ENCODE measurements around the gene SLX4IP.

Gene SLX4IP

DNA sequence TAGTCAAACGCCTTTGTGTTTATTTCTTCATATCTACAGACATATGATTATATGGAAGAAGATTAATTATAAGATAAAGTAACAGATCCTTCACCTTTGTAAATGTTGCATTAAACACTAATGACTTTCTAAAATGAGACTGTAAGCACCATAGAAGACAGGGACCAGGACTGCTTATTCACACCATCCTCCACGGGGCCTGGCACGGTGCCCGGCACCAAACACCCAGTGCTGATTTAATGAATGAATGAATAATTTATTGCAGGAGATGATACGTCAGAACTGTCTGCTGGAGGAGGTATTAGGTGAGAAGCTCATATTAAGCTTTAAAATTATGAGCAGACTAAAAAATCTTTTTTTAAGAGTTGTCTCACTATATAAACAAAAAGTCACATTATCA lies 88.3 kb downstream of the SLX4IP start:
- no peak for FAIRE-seq

DNA sequence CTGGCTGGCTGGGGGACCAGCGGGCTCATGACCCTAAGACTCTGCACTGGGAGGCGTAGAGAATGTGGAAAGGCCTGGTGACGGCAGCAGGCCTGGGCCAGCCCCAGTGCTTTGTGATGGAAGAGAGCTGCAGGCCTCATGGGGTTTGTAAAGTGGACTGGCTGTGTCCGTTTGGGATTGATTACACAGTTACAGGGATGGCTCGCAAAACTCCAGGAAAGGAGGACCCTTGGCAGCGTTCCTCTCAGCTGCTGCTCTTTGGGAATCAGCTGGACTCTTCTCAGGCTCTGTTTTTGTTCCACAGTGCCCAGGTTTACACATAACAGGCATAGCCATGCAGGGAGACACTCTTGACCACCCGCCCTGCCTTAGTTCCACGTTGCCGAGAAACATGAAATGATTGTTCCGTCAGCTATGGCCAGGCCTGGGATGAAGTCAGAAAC lies 89.0 kb downstream of the SLX4IP start:
- no peak for FAIRE-seq

DNA sequence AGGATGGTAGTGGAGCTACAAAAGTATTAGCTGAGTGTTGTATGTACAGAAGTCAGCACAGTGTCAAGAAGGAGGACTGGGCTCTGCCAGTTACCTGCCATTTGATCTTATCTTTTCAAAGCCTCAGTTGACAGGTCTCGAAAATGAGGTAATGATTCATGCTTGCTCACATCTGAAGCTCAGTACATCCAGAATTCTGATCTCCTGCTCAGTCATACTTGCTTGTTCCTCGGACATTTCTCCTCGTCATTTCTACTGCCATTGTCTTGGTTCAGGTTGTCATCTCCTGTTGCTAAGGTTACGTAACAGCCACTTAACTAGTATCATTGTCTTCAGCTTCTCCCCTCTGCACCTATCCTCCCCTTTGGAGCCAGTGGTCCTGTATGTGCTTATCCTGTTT lies 89.5 kb downstream of the SLX4IP start:
- FAIRE-seq = no peak

DNA sequence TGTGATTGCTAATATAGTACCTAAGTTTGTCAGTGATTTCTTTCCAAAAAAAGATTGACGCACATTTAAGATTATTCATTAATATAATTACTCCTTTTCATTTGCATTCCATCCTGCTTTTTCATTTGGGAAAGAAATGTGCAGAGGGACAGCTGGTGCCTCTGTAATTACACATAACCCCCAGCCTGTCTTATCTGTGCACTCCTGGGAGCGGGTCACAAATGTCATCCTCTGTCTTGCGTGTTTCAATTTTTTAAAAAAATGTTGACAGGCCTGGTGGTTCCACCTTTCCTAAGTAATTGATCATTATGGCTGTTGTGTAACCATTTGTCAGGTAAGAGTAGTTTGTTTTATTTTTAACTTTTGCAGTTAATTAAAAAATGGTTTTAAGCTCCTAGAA lies 92.7 kb downstream of the SLX4IP start:
- no peak for FAIRE-seq

DNA sequence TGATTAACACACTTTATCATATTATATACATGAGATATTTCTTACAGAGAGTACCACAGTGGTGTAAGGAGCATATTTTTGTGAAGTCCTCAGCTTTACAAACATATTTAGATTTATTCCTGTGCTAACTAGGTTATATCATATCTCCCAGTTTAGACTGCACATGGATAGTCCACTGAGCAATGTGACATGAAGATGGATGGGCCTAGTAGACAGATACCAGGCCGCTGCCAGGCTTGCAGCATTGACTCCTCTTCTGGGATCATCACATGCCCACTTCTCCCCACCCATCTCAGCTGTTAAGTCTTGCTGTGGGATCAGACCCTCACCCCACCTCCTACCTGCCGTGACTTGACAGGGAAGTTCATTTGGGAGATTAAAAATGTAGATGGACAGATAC lies 95.8 kb downstream of the SLX4IP start:
- no peak for FAIRE-seq

DNA sequence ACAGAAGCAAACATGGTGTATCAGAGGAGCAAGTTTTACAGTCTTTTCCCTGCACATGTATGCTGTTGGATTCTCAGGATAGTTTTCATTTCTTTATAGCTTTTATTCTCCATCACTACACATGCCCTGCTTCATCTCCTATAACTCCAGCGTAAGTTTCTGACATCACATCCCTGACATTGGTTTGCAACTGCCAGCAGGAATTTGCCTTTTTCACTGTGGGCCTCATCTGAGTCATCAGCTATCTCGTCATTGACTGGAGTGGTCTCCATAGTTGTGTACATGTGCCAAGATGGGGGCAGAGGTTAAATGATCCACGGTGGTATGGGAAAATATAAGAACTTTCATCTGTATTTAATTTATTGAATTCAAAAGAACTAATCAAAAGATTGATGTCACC lies 96.7 kb downstream of the SLX4IP start:
- no peak for FAIRE-seq

DNA sequence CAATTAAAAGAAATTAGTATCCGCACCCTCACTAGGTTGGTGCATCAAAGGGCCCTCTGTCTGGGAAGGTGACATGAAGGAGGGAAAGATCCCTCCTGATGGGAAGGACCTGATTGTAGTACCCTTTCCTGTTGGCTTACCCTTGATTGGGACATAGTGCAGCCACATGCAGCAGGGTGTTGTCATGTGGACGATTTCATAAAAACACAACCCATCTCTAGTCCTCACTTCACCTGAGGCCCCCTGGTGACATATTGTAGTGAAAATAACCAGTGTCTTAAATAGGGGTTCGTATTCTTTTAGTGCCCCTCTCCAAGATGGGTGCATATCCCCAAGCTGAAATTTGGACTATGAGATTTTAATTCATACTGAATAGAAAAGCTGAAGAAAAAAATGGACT lies 97.3 kb downstream of the SLX4IP start:
- FAIRE-seq = no peak

DNA sequence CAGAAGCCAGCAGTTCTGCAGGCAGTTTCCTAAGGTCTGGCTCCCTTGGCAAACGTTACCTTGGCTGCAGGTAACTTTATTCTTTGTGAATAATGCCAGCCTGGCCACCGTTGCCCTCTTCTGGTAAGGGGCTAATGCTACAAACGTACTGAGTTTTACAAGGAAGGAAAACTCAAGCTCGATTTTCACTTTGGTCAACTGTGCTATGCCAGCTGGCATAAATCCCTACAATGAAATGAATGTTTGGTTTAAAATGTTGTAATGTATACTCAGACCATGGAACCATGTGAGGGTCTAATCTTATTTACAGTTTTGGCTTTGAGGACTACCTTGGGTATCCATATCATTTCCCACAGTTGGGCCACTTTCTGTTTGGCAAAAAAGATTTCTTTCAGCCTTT lies 101.4 kb downstream of the SLX4IP start:
- FAIRE-seq = no peak

DNA sequence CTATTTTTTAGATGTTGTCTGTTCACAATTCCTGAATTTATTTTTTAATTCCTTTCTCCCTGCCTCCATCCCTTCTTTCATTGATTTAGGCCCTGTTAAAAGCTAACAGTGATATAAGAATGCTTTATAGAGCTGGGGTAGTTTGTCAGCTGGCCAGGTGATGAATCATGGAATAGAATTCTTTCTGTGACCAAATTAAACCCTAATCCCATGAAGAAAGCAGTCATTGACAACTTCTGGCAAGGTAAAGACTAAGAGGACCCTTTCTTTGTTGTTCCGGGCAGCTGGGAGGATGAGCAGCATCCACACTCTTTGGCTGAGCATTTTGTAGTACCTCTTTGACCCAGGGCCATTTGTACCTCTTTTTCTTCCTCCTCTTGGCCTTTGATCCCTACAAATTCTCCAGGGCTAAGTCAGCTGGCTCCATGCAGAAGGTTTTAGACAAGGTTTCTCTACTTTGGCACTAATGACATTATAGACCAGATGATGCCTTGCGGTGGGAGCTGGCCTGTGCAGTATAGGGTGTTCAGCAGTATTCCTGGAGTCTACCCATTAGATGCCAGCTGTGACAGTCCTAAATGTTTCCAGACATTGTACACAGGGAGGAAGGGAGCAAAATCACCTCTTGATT lies 102.9 kb downstream of the SLX4IP start:
- FAIRE-seq = no peak

DNA sequence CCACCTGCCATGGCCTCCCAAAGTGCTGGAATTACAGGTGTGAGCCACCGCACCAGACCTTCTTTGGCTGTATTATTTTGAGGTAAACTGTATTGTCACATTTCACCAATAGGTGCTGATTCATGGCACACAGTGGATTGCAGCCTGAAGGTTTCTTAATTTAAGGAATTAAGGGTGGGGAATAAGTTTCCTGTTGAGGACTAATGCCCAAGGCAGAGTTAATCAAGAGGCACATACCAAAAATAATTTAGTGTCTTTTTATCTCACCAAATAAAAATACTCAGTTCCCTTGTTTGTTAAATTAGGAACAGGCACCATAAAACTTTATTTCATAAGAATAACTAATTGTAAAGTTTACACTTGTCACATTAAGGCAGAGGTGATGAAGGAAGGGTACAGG lies 103.7 kb downstream of the SLX4IP start:
- no peak for FAIRE-seq

DNA sequence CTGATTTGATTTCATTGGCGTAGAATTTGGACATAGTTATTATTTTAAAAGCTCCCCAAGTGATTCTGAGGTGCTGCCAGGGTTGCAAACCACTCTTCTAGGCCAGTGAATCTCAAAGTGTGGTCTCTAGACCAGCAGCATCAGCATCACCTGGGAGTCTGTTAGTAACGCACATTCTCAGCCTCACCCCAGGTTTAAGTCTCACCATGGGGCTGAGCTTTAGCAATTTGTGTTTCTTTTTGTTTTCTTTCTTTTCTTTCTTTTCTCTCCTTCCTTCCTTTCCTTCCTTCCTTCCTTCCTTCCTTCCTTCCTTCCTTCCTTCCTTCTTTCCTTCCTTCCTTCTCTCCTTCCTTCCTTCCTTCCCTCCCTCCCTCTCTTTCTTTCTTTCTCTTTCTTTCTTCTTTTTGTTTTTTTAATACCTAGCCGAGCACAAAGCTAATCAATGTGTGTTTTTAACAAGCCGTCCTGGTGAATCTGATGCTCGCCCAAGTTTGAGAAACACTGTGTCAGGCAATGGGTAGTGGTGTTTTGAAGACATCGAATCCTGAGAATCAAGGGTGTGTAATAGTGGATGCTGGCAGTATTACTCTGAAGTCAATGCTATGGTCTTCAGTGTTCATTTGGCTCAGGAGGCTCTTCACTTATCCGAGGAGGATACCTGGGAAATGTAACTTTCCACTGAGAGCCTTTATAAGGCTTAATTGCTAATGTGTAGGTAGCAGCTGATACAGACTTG lies 104.9 kb downstream of the SLX4IP start:
- no peak for FAIRE-seq

DNA sequence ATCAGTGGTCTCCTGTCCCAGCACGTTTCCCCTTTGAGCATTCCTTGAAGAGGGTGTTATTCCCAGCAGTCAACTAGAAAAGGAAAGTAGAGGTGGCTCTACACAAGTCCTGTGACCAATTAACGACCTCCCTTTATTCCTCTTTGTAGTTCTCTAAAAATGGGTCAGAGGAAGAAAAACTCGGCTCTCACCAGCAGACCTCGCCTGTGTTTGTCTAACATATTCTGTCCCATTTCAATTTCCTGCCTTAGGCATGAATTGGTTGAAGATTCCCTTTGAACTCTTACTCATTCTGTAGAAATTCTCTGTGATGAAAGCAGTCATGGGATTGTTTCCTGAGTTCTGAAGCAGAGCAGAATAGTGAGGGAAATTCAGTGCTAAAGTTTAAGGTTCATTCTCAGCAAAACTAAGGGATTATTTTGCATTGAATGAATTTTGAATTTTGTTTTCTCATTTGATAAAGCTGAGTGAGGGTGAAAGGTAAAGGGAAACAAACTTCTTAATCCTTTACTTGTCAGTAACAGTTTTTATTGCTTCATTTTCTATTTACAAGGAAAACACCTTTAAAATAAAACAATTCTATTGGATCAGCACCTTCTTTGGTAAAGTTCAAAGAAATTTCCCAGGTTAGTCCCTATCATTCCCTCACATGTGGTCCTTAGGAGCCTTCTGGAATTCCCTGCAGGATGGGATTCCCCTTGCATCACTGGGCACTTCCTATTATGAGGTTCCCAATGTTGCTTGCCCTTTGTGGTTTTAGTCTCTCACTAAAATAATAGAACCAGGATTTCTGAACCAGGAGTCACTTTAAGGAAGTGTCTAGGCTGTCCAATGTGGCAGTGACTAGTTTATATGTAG lies 105.8 kb downstream of the SLX4IP start:
- FAIRE-seq = no peak

DNA sequence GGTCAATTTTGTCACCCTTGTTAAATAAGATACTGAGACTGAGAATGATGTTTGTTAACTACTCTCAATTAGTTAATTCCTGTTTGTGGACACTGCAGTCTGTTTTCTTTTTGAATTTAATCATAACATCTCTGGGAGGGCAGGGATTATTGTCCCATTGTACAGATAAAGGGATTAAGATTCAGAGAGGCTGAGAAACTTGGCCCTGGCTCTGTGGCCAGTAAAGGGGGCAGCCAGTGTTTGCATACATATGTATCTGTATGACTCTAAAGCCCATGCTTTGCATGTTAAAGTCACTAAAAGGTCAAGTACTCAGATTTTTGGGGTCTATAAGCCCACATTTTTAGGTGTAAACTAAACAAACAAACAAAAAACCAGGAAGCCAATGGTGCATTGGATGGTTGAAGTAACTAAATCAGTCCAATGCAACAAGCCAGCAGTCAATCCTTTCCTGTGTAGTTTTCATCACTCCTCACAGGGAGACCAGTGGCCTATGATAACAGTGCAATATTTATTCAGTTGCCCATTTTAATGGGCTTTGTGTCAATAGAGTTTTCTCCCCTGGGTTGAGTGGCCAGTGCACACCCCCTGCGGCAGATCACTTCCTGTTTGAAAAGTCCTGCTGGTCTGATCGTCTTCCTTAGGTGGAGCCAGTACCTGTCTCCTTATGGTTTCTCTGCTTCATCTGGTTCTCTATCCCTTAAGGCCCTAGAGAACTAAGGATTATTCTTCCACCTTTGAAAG lies 106.7 kb downstream of the SLX4IP start:
- FAIRE-seq = no peak

DNA sequence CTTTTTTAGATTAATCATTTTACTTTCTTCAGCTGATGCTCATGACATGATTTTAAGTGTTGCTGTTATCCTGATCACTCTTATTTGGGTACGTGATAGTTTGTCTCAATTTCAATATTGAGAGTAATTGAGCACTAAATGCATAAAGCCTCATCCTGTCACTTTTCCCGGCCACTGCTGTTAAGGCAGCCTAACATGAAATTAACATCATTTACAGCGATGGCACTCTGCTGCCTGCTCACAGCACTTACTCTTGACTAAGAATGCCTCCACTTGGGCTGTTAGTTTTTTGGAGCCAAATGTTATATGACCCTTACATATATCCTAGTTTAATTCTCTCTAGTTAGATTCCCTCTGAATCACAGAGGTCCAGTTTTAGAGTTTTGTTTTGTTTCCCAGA lies 107.3 kb downstream of the SLX4IP start:
- FAIRE-seq = no peak

DNA sequence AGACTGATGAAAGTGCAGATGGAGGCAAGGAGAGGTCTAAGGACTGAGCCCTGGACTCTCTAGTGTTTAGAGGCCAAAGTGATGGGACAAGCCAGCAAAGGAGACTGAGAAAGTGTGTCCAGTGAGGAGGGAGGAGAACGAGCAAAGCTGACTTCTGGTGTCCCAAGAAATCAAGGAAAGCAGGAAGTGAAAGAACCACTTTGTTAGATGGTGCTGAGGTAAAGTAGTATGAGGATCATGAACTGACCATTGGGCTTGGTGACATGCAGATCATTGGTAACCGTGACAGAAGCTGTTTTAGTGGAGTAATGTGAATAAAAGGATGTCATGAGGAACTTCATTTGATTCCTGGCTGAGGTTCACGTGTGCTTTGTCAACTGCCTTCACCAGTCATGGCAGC lies 108.4 kb downstream of the SLX4IP start:
- no peak for FAIRE-seq

DNA sequence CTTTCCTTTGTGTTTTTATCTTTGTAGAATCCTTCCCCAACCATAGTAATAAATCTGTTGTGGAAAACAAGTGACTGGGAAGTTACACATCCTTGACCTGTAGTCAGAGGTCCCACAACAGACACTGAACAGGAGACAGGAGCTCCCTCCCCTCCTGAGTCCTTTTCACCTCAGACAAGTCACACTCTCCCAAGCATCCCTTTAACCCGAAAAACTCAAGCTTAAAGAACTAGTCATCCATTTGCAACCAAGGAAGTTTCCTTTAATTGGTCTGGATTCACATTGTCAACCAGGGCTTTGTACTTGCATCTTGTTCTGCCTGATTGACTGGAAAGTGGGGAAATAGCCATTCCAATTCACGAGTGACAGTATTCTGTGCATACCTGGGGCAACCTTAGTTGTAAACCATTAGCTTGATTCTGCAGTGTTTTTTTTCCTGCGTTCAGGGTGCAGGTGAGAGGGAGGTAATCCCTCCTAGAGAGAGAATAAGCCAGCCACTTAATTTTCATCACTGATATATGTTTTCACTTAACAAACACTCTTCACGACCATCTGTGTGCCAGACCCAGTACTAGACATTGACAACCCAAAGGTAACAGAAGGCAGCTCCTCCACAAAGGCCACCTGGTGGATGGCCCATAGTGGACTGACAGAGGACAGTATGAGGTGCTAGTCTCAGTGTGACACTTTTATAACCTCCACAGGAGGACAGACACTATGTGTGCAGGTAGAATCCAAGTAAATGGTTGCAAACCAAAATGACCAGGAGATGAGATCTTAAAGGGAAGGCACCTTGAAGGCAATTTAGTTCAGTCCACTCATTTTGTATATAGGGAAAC lies 112.4 kb downstream of the SLX4IP start:
- FAIRE-seq = no peak

DNA sequence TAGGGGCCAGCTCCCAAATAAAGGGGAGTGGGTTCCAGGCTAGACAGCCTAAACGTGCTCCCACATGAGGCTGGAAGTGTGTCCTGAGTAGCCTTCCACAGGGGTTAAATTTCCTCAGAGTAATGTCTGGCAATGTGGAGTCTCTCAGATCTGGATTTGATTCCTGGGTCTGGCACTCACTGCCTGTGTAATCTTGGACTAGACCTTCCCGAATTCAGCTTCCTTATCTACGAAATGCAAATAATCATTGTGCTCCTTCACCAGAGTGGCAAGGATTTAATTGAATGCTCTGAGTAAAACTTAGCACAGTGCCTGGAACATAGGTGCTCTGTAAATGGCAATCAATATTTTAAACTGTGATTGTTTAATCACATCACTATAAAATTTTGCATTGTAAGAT lies 114.4 kb downstream of the SLX4IP start:
- FAIRE-seq = no peak

DNA sequence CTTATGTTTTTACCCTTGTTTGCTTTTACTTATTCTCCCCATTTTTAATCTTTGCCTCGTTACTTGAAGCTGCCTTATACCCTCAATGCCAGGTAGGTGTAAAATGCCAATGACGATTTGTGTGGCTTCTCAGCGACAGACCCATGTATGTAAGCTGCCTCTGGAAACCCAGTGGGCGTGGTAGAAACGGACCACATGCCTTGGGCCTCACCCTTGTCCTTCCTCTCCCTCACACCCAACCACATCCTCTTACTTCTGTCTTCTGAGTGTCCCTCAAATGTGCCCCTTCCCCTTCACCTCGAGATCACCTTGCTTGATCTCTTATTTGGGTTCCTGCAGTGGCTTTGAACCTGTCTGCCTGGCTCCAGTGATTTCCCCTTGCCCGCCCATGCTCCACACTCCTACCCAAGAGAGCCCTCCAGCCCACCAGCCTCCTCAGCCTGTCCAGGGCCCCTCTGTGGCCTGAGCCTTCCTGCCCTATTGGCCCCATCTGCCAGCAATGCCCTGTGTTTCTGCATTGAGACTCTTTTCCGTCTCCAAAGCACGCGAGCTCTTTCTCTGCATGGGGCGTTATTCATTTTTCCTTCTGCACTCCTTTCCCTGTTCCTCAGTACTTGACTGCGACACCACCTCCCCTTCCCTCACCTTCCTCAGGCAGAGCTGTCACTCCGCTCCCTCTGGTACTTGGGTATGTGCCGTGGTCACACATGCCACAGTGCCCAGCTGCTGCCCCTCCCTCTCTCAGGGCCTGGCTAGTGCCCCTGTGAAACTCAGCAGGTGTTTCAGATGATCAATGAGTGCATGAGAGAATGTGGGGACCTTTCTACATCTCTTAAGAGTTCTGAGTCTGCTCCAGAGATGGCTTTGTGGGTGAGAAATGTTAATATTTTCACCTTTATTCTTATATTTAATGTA lies 115.4 kb downstream of the SLX4IP start:
- no peak for FAIRE-seq

DNA sequence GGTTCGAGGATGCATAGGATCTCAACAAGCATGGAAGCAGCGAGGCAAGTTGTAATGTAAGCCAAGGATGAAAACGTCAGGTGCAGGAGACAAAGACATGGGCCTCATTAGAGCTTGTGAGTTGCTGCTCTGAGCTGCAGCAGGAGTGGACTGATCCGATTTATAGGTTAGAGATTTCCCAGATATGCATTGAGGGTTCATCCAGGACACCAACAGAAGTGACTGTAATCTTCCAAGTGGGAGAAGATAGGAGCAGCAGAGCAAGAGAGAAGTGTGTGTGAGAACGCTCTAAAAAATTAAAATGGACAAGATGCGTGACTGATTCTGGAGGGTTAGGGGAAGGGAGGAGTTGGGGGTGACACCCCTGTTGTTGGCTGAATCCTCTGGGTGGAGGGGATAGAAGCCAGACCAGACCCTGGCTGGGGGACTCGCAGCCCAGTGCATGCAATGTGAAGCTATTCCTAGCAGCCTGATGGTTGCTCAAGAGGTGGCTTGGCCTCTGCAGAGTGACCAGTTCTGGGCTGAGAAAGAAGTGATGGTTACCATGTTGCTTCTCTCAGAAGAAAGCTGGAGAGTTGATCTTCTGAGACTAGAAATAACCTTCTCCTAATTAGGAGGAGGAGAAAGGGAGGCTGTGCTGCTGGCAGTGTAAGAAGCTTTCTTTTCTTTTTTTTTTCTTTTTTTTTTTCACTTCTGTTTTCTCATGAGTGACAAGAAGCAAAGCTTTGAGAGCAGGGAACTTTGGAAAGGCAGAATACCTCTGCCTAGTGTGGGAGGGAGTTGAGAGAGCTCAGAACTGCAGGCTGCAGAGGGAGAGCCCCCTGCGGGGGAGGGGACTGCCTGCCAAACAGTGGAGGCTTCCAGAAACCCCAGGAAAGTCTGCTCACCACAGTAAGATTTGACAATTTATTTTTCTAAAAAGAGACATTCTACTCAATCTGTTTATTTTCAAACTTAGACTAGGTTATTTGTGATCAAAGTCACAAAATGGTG lies 116.9 kb downstream of the SLX4IP start:
- no peak for FAIRE-seq
